ENCODE results near the gene SLCO3A1. TPM values are rescaled to one million over a fixed set of nuclear protein-coding genes. Genes with fewer than 3 reads are reported as not detected.

SLCO3A1 gene
- total and polyA plus RNA-seq, 2 of the 8 experiments (the other 6 are each of a cell fraction or from before 2014, with no cell fraction given) = 15.1 to 20.4 TPM

DNA sequence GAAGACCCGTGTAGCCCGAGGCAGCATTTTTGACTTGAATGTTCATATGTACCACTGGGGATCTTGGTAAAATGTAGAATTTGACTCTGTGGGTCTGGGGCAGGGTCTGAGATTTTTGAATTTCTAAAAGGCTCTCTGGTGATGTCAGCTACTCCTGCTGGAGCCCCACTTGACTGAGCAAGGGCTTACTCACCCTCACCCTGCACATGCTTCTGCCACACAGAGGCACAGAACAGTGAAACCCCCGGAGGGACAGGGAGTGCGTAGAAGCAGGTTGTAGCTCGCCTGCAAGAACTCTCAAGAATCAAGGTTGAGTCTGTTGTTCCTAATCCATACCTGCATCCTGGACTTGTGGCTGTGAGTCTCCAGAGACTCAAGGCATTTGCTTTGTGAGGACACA, 41.1 kb downstream of the SLCO3A1 start (continued):
- TF ChIP-seq EZH2 (IDR thresholded peaks at IDR 0.05; ENCODE audit: low read depth, low read length, severe bottlenecking) (no peak), JUND (IDR thresholded peaks at IDR 0.05; ENCODE audit: low read length) (no peak)
